GM23338 (cell line): Measurements from ENCODE around the gene CDC42EP2. TPM values are rescaled to one million over a fixed set of nuclear protein-coding genes. Genes with fewer than 3 reads are reported as not detected.

Experiments used
- ATAC-seq: fragments of 200-7000 bp; cut with Tn5 transposase; 3 replicates; pipeline ENCODE4 v1.9.1; 2020
- DNase-seq: peaks from one replicate; pipeline ENCODE4 v3.0.0-alpha.2; 2015; ENCODE audit warnings: low spot score
- H2AFZ ChIP-seq: fragments of 200-600 bp; sonication (generic); 2 replicates; pipeline ENCODE4 v1.8.0; 2016; ENCODE audit warnings: antibody characterized with exemption, mild to moderate bottlenecking, moderate library complexity
- H3F3A ChIP-seq: fragments of 200-600 bp; sonication (generic); replicated peaks from 2 replicates; pipeline ENCODE4 v1.8.0; 2017; ENCODE audit warnings: antibody characterized with exemption, mixed run types, low read depth
- H3K27ac ChIP-seq: fragments of 200-600 bp; sonication (generic); 2 replicates; pipeline ENCODE4 v1.6.1; 2016; ENCODE audit warnings: low read depth
- H3K27me3 ChIP-seq: fragments of 200-600 bp; sonication (generic); 2 replicates; pipeline ENCODE4 v1.8.0; 2016; ENCODE audit warnings: mild to moderate bottlenecking, mixed run types, moderate library complexity; ENCODE audit not compliant: insufficient read depth
- H3K36me3 ChIP-seq: fragments of 200-600 bp; sonication (generic); 2 replicates; pipeline ENCODE4 v1.8.0; 2016; ENCODE audit warnings: mild to moderate bottlenecking; ENCODE audit not compliant: insufficient read depth
- H3K4me1 ChIP-seq: fragments of 200-600 bp; sonication (generic); 2 replicates; pipeline ENCODE4 v1.8.0; 2016; ENCODE audit warnings: mild to moderate bottlenecking, moderate library complexity; ENCODE audit not compliant: insufficient read depth
- H3K4me2 ChIP-seq: fragments of 200-600 bp; sonication (generic); 2 replicates; pipeline ENCODE4 v1.7.1; 2017; ENCODE audit warnings: mixed run types
- H3K4me3 ChIP-seq: fragments of 200-600 bp; sonication (generic); 2 replicates; pipeline ENCODE4 v1.6.1; 2016; ENCODE audit warnings: mixed run types
- H3K79me2 ChIP-seq: fragments of 200-600 bp; sonication (generic); replicated peaks from 2 replicates; pipeline ENCODE4 v1.8.0; 2017; ENCODE audit warnings: mild to moderate bottlenecking; ENCODE audit not compliant: insufficient read depth
- H3K9me2 ChIP-seq: fragments of 200-600 bp; sonication (generic); 2 replicates; pipeline ENCODE4 v1.8.0; 2017; ENCODE audit not compliant: insufficient read depth
- H4K20me1 ChIP-seq: fragments of 200-600 bp; sonication (generic); replicated peaks from 2 replicates; pipeline ENCODE4 v1.8.0; 2017; ENCODE audit warnings: mild to moderate bottlenecking; ENCODE audit not compliant: insufficient read depth
- H3K27ac Mint-ChIP-seq: 2 replicates; pipeline ENCODE4 v1.8.0; 2020; ENCODE audit warnings: inconsistent platforms, mild to moderate bottlenecking, moderate library complexity, mixed read lengths
- H3K27me3 Mint-ChIP-seq: 3 replicates; pipeline ENCODE4 v1.8.0; 2022; ENCODE audit warnings: low read depth, mild to moderate bottlenecking, moderate library complexity, mixed read lengths, inconsistent platforms; ENCODE audit not compliant: insufficient read depth, poor library complexity
- H3K36me3 Mint-ChIP-seq: 3 replicates; pipeline ENCODE4 v1.8.0; 2021; ENCODE audit warnings: low read depth, mild to moderate bottlenecking, inconsistent platforms, moderate library complexity, mixed read lengths
- H3K4me1 Mint-ChIP-seq: 3 replicates; pipeline ENCODE4 v1.8.0; 2020; ENCODE audit warnings: mild to moderate bottlenecking, inconsistent platforms, mixed read lengths
- H3K4me3 Mint-ChIP-seq: 3 replicates; pipeline ENCODE4 v1.8.0; 2021; ENCODE audit warnings: moderate library complexity, mild to moderate bottlenecking, inconsistent platforms, mixed read lengths
- H3K9me3 Mint-ChIP-seq: 3 replicates; pipeline ENCODE4 v1.8.0; 2020; ENCODE audit warnings: moderate library complexity, mild to moderate bottlenecking, inconsistent platforms, mixed read lengths
- CREB1 ChIP-seq: fragments of 250-450 bp; sonication (Bioruptor Pico); IDR thresholded peaks from 2 replicates; pipeline ENCODE4 v1.5.0; 2020; ENCODE audit warnings: low read depth, mild to moderate bottlenecking, moderate library complexity
- EZH2 ChIP-seq: fragments of 200-600 bp; sonication (generic); IDR thresholded peaks from one replicate; pipeline ENCODE4 v1.8.0; 2017; ENCODE audit warnings: antibody characterized with exemption, mild to moderate bottlenecking, low read depth; ENCODE audit not compliant: unreplicated experiment
- EZH2phosphoT487 ChIP-seq: fragments of 200-600 bp; sonication (generic); IDR thresholded peaks from one replicate; pipeline ENCODE4 v1.8.1; 2018; ENCODE audit warnings: antibody characterized with exemption; ENCODE audit not compliant: unreplicated experiment
- JUNB ChIP-seq: IDR thresholded peaks from one replicate; pipeline ENCODE4 v1.6.1; 2016; ENCODE audit warnings: antibody characterized with exemption; ENCODE audit not compliant: unreplicated experiment
- POLR2AphosphoS5 ChIP-seq: IDR thresholded peaks from 2 replicates; pipeline ENCODE4 v1.6.1; 2016; ENCODE audit warnings: antibody characterized with exemption, low read depth
- STAT1 ChIP-seq: IDR thresholded peaks from one replicate; pipeline ENCODE4 v1.6.1; 2016; ENCODE audit warnings: antibody characterized with exemption; ENCODE audit not compliant: unreplicated experiment
- ZNF114 ChIP-seq: fragments of 250-450 bp; sonication (Bioruptor Pico); IDR thresholded peaks from 2 replicates; pipeline ENCODE4 v1.5.0; 2020; ENCODE audit warnings: mild to moderate bottlenecking, moderate library complexity
- ZNF331 ChIP-seq: fragments of 250-450 bp; sonication (Bioruptor Pico); IDR thresholded peaks from 2 replicates; pipeline ENCODE4 v1.5.0; 2020; ENCODE audit warnings: low read depth, mild to moderate bottlenecking, moderate library complexity
- polyA plus RNA-seq: library from polyadenylated mRNA; unstranded; fragments of >200 nt; fragmentation: Nextera tagmentation; extraction: Ambion mirVana; gene quantifications from 2 replicates; pipeline ENCODE4 v1.2.1, GENCODE V29; 2016
- total RNA-seq: library from RNA; depleted of rRNA; stranded (reverse); fragments of >200 nt; shearing (Covaris generic); gene quantifications from 2 replicates; pipeline ENCODE4 v1.2.3, GENCODE V29; 2014
- TF ChIP-seq, protein P1 (sequence below): fragments of 250-450 bp; sonication (Bioruptor Pico); IDR thresholded peaks from 2 replicates; pipeline ENCODE4 v1.5.0; 2020; ENCODE audit warnings: mild to moderate bottlenecking, moderate library complexity
- TF ChIP-seq, protein P2 (sequence below), 2 experiments: fragments of 200-600 bp in 1 of 2; sonication (generic) in 1 of 2; conservative IDR thresholded peaks; 2 replicates each; pipeline versions ENCODE4 v1.5.1 to v1.6.1; 2016 to 2017; ENCODE audit warnings: antibody characterized with exemption in 2 of 2, low read depth in 2 of 2, mild to moderate bottlenecking in 2 of 2, moderate library complexity in 1 of 2
- TF ChIP-seq, protein P3 (sequence below): IDR thresholded peaks from one replicate; pipeline ENCODE4 v1.6.1; 2018; ENCODE audit warnings: antibody characterized with exemption; ENCODE audit not compliant: unreplicated experiment

The CDC42EP2 gene
- total and polyA plus RNA-seq, 2 experiments from 2014 or later, result 18.2 to 19.0 TPM

DNA sequence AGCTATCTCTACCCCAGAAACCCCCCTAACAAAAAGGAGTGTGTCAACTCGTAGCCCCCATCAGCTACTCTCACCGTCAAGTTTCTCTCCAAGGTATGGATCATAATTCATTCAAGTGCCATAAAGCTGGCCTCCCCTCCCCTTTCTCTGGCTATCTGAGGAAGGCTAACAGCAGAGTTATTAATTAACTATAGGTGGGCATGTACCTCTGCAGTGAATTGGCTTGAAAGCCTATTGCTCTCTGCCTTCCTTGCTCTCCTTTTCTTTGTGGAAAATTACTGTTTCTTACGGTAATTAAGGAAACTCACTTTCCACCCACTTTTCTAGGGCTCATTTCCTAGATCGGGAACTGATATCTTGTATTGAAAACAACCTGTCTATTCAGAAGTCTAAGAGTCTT, 38.8 kb upstream of the CDC42EP2 start:
- Mint-ChIP-seq H3K36me3 (peaks cover 69% of the 10 kb centered on the region), H3K4me1 (peaks cover 5% of the 10 kb centered on the region; the same call in 1 of the 3 replicates), H3K9me3 (no peaks in the 10 kb centered on the region), H3K27ac (no peak overlapping the region), H3K27me3 (peaks cover 4% of the 10 kb centered on the region), H3K4me3 (no peak overlapping the region)
- Histone ChIP-seq H3K79me2 (no peaks in the 10 kb centered on the region), H2AFZ (no peak overlapping the region), H3K9me2 (no peaks in the 10 kb centered on the region), H3K4me3 (no peak overlapping the region), H3F3A (peaks cover 12% of the 10 kb centered on the region; the same call in 1 of the 2 replicates), H3K27ac (no peak overlapping the region), H4K20me1 (peaks cover 2% of the 10 kb centered on the region), H3K4me1 (no peaks in the 10 kb centered on the region), H3K4me2 (no peak overlapping the region), H3K27me3 (no peaks in the 10 kb centered on the region), H3K36me3 (peaks cover 29% of the 10 kb centered on the region)
- ATAC-seq (no peak), DNase-seq (no peak)
- TF ChIP-seq ZNF114 (CRISPR knock-in tag) (no peak), EZH2 (no peak), EZH2phosphoT487 (no peak), POLR2AphosphoS5 (no peak), ZNF331 (CRISPR knock-in tag) (no peak), STAT1 (no peak), JUNB (no peak), CREB1 (no peak)
- TF ChIP-seq, protein P1, sequence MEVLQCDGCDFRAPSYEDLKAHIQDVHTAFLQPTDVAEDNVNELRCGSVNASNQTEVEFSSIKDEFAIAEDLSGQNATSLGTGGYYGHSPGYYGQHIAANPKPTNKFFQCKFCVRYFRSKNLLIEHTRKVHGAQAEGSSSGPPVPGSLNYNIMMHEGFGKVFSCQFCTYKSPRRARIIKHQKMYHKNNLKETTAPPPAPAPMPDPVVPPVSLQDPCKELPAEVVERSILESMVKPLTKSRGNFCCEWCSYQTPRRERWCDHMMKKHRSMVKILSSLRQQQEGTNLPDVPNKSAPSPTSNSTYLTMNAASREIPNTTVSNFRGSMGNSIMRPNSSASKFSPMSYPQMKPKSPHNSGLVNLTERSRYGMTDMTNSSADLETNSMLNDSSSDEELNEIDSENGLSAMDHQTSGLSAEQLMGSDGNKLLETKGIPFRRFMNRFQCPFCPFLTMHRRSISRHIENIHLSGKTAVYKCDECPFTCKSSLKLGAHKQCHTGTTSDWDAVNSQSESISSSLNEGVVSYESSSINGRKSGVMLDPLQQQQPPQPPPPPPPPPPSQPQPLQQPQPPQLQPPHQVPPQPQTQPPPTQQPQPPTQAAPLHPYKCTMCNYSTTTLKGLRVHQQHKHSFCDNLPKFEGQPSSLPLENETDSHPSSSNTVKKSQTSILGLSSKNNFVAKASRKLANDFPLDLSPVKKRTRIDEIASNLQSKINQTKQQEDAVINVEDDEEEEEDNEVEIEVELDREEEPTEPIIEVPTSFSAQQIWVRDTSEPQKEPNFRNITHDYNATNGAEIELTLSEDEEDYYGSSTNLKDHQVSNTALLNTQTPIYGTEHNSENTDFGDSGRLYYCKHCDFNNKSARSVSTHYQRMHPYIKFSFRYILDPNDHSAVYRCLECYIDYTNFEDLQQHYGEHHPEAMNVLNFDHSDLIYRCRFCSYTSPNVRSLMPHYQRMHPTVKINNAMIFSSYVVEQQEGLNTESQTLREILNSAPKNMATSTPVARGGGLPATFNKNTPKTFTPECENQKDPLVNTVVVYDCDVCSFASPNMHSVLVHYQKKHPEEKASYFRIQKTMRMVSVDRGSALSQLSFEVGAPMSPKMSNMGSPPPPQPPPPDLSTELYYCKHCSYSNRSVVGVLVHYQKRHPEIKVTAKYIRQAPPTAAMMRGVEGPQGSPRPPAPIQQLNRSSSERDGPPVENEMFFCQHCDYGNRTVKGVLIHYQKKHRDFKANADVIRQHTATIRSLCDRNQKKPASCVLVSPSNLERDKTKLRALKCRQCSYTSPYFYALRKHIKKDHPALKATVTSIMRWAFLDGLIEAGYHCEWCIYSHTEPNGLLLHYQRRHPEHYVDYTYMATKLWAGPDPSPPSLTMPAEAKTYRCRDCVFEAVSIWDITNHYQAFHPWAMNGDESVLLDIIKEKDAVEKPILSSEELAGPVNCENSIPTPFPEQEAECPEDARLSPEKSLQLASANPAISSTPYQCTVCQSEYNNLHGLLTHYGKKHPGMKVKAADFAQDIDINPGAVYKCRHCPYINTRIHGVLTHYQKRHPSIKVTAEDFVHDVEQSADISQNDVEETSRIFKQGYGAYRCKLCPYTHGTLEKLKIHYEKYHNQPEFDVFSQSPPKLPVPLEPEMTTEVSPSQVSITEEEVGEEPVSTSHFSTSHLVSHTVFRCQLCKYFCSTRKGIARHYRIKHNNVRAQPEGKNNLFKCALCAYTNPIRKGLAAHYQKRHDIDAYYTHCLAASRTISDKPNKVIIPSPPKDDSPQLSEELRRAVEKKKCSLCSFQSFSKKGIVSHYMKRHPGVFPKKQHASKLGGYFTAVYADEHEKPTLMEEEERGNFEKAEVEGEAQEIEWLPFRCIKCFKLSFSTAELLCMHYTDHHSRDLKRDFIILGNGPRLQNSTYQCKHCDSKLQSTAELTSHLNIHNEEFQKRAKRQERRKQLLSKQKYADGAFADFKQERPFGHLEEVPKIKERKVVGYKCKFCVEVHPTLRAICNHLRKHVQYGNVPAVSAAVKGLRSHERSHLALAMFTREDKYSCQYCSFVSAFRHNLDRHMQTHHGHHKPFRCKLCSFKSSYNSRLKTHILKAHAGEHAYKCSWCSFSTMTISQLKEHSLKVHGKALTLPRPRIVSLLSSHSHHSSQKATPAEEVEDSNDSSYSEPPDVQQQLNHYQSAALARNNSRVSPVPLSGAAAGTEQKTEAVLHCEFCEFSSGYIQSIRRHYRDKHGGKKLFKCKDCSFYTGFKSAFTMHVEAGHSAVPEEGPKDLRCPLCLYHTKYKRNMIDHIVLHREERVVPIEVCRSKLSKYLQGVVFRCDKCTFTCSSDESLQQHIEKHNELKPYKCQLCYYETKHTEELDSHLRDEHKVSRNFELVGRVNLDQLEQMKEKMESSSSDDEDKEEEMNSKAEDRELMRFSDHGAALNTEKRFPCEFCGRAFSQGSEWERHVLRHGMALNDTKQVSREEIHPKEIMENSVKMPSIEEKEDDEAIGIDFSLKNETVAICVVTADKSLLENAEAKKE, result no peak
- TF ChIP-seq, protein P2, sequence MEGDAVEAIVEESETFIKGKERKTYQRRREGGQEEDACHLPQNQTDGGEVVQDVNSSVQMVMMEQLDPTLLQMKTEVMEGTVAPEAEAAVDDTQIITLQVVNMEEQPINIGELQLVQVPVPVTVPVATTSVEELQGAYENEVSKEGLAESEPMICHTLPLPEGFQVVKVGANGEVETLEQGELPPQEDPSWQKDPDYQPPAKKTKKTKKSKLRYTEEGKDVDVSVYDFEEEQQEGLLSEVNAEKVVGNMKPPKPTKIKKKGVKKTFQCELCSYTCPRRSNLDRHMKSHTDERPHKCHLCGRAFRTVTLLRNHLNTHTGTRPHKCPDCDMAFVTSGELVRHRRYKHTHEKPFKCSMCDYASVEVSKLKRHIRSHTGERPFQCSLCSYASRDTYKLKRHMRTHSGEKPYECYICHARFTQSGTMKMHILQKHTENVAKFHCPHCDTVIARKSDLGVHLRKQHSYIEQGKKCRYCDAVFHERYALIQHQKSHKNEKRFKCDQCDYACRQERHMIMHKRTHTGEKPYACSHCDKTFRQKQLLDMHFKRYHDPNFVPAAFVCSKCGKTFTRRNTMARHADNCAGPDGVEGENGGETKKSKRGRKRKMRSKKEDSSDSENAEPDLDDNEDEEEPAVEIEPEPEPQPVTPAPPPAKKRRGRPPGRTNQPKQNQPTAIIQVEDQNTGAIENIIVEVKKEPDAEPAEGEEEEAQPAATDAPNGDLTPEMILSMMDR (conservative IDR thresholded peaks at IDR 0.05; ENCODE audit: low read depth in 2 of 2), result no peak
- TF ChIP-seq, protein P3, sequence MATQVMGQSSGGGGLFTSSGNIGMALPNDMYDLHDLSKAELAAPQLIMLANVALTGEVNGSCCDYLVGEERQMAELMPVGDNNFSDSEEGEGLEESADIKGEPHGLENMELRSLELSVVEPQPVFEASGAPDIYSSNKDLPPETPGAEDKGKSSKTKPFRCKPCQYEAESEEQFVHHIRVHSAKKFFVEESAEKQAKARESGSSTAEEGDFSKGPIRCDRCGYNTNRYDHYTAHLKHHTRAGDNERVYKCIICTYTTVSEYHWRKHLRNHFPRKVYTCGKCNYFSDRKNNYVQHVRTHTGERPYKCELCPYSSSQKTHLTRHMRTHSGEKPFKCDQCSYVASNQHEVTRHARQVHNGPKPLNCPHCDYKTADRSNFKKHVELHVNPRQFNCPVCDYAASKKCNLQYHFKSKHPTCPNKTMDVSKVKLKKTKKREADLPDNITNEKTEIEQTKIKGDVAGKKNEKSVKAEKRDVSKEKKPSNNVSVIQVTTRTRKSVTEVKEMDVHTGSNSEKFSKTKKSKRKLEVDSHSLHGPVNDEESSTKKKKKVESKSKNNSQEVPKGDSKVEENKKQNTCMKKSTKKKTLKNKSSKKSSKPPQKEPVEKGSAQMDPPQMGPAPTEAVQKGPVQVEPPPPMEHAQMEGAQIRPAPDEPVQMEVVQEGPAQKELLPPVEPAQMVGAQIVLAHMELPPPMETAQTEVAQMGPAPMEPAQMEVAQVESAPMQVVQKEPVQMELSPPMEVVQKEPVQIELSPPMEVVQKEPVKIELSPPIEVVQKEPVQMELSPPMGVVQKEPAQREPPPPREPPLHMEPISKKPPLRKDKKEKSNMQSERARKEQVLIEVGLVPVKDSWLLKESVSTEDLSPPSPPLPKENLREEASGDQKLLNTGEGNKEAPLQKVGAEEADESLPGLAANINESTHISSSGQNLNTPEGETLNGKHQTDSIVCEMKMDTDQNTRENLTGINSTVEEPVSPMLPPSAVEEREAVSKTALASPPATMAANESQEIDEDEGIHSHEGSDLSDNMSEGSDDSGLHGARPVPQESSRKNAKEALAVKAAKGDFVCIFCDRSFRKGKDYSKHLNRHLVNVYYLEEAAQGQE, result no peak
